H1 (cell line): ENCODE data around the gene ZBP1. TPM values are rescaled to one million over a fixed set of nuclear protein-coding genes. Genes with fewer than 3 reads are reported as not detected.

Source experiments
- RXRA ChIP-seq: IDR thresholded peaks from 2 replicates; pipeline ENCODE4 v1.6.1; 2011; ENCODE audit warnings: low read depth, mild to moderate bottlenecking, low read length, moderate library complexity; ENCODE audit not compliant: insufficient read depth
- SRF ChIP-seq: IDR thresholded peaks from 2 replicates; pipeline ENCODE4 v1.6.1; 2011; ENCODE audit warnings: mild to moderate bottlenecking, low read depth, low read length, moderate library complexity
- YY1 ChIP-seq: IDR thresholded peaks from 2 replicates; pipeline ENCODE4 v1.6.1; 2011; ENCODE audit warnings: low read depth, mild to moderate bottlenecking, low read length
- polyA plus RNA-seq, 7 experiments: library from polyadenylated mRNA; depleted of rRNA in 3 of 7; stranded (reverse) in 5 of 7; unstranded in 2 of 7; fragments of >200 nt in 5 of 7; fragments of 200-250 nt in 2 of 7; gene quantifications; 1 replicate in 5 of 7; 2 replicates in 1 of 7; 4 replicates in 1 of 7; pipeline versions ENCODE4 v1.2.1 to v1.2.3, GENCODE V29; 2011 to 2013; ENCODE audit warnings: missing spikeins in 2 of 7, mixed read lengths in 2 of 7
- total RNA-seq: library from RNA; stranded (reverse); fragmentation: NEBNext Ultra II Directional; extraction: Animal tissue kit (Norgen Biotek cat#: 25700); gene quantifications from 2 replicates; pipeline ENCODE4 v1.2.1, GENCODE V29; 2021
- TF ChIP-seq, protein P1 (sequence below): IDR thresholded peaks from 2 replicates; pipeline ENCODE4 v1.6.1; 2012; ENCODE audit warnings: inconsistent platforms
- TF ChIP-seq, protein P2 (sequence below): IDR thresholded peaks from 2 replicates; pipeline ENCODE4 v1.6.1; 2012; ENCODE audit warnings: low read length, inconsistent platforms

ZBP1 gene
- total and polyA plus RNA-seq, 2 of the 8 experiments (the other 6 are each of a cell fraction or from before 2014, with no cell fraction given) = not detected

DNA sequence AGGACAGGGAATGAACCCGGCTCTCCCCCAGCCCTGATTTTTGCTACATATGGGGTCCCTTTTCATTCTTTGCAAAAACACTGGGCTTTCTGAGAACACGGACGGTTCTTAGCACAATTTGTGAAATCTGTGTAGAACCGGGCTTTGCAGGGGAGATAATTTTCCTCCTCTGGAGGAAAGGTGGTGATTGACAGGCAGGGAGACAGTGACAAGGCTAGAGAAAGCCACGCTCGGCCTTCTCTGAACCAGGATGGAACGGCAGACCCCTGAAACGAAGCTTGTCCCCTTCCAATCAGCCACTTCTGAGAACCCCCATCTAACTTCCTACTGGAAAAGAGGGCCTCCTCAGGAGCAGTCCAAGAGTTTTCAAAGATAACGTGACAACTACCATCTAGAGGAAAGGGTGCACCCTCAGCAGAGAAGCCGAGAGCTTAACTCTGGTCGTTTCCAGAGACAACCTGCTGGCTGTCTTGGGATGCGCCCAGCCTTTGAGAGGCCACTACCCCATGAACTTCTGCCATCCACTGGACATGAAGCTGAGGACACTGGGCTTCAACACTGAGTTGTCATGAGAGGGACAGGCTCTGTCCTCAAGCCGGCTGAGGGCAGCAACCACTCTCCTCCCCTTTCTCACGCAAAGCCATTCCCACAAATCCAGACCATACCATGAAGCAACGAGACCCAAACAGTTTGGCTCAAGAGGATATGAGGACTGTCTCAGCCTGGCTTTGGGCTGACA is 28.8 kb upstream of the ZBP1 start (continued):
- TF ChIP-seq SRF (no peak), YY1 (no peak), RXRA (no peak)
- TF ChIP-seq, protein P1, sequence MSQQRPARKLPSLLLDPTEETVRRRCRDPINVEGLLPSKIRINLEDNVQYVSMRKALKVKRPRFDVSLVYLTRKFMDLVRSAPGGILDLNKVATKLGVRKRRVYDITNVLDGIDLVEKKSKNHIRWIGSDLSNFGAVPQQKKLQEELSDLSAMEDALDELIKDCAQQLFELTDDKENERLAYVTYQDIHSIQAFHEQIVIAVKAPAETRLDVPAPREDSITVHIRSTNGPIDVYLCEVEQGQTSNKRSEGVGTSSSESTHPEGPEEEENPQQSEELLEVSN = no peak
- TF ChIP-seq, protein P2, sequence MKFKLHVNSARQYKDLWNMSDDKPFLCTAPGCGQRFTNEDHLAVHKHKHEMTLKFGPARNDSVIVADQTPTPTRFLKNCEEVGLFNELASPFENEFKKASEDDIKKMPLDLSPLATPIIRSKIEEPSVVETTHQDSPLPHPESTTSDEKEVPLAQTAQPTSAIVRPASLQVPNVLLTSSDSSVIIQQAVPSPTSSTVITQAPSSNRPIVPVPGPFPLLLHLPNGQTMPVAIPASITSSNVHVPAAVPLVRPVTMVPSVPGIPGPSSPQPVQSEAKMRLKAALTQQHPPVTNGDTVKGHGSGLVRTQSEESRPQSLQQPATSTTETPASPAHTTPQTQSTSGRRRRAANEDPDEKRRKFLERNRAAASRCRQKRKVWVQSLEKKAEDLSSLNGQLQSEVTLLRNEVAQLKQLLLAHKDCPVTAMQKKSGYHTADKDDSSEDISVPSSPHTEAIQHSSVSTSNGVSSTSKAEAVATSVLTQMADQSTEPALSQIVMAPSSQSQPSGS = no peak
